Muscle layer of colon (tissue), 2 donors: Measurements from ENCODE around the gene UBE2L5.

Experiments used
- H3K27ac ChIP-seq: one replicate; pipeline ENCODE4 v1.7.0; 2013; ENCODE audit warnings: low read depth, mild to moderate bottlenecking, low read length, moderate library complexity
- H3K27me3 ChIP-seq, 2 donors: one replicate each; pipeline ENCODE4 v1.7.0; 2013; ENCODE audit warnings: low read length in 2 of 2, mild to moderate bottlenecking in 2 of 2; ENCODE audit not compliant: insufficient read depth in 2 of 2, control insufficient read depth in 1 of 2
- H3K36me3 ChIP-seq: one replicate; pipeline ENCODE4 v1.7.0; 2013; ENCODE audit warnings: mild to moderate bottlenecking, low read length; ENCODE audit not compliant: insufficient read depth
- H3K4me1 ChIP-seq: one replicate; pipeline ENCODE4 v1.7.0; 2013; ENCODE audit warnings: mild to moderate bottlenecking, low read length; ENCODE audit not compliant: insufficient read depth
- H3K4me3 ChIP-seq, 2 donors: one replicate each; pipeline ENCODE4 v1.7.0; 2013; ENCODE audit warnings: low read length in 2 of 2, low read depth in 1 of 2, mild to moderate bottlenecking in 1 of 2, moderate library complexity in 1 of 2
- H3K9ac ChIP-seq: one replicate; pipeline ENCODE4 v1.7.0; 2013; ENCODE audit warnings: low read length
- H3K9me3 ChIP-seq: one replicate; pipeline ENCODE4 v1.7.0; 2013; ENCODE audit warnings: mild to moderate bottlenecking, low read length
- donor health status: abdominal sarcoma.
- donor health status: Adenocarcinoma of cecum.

The UBE2L5 gene

GRCh38 chr13:30409886-30410704 is 12.2 kb upstream of the UBE2L5 start:
- no peak overlapping the region for H3K4me3 ChIP-seq
- peak overlapping the region; percentile 30 for H3K27ac ChIP-seq
- H3K4me1 ChIP-seq: peaks cover 18% of the 10 kb centered on the region
- H3K36me3 ChIP-seq: no peaks in the 10 kb centered on the region
- H3K9me3 ChIP-seq: no peaks in the 10 kb centered on the region
- H3K9ac ChIP-seq: peak overlapping the region; percentile 7
- no peaks in the 10 kb centered on the region for H3K27me3 ChIP-seq

DNA sequence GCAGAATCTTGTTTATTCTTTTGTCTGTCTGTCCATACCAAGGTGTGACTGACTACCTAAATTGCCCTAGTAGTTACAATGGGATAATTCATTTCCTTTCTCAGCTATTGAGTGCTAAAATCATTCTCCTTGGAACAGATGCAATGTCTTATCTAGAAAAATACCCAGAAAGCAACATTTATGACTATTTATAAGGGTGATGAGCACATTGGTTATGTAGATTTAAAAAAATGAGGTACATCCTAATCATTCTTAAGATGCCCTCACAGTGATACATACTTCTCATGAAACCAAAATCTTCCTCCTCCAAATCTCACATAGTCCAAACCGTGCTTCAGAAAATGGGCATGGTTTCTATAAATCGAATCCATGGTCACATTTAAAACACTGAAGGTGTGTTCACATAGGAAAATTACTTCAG is 11.6 kb upstream of the UBE2L5 start:
- Histone ChIP-seq H3K9me3 (no peaks in the 10 kb centered on the region), H3K27me3 (no peaks in the 10 kb centered on the region), H3K27ac (no peak overlapping the region)

DNA sequence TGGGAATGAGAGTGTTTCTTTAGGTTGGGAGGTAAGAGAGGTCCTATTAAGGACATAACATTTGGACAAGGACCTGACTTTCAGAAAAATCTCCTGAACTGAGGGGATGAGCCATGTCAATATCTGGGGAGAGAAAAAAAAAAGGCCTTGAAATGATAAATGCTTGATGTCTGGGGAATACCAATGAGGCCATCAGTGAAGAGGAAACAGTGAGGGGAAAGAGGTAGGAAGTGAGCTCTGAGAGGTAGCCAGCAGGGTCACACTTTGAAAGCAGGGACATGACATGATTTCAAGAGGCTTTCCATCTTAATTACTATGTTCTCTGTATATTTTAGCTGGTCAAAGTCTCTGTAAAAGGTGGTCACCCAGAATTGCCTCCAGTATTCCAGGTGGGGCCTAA is 9.9 kb upstream of the UBE2L5 start:
- no peaks in the 10 kb centered on the region for H3K27me3 ChIP-seq
- no peak overlapping the region for H3K27ac ChIP-seq
- no peaks in the 10 kb centered on the region for H3K9me3 ChIP-seq
- H3K4me3 ChIP-seq: no peak overlapping the region
- no peak overlapping the region for H3K9ac ChIP-seq
- H3K4me1 ChIP-seq: peaks cover 18% of the 10 kb centered on the region
- H3K36me3 ChIP-seq: no peaks in the 10 kb centered on the region

More for the DNA sequence above, 11.6 kb upstream of the UBE2L5 start:
- Histone ChIP-seq H3K36me3 (no peaks in the 10 kb centered on the region), H3K4me3 (no peak overlapping the region), H3K9ac (no peak overlapping the region), H3K4me1 (peaks cover 18% of the 10 kb centered on the region)

GRCh38 chr13:30413842-30414241 is 8.5 kb upstream of the UBE2L5 start:
- Histone ChIP-seq H3K36me3 (no peaks in the 10 kb centered on the region), H3K4me3 (no peak overlapping the region), H3K27ac (no peak overlapping the region), H3K27me3 (no peaks in the 10 kb centered on the region), H3K9ac (no peak overlapping the region), H3K4me1 (peaks cover 21% of the 10 kb centered on the region), H3K9me3 (no peaks in the 10 kb centered on the region)

- Histone ChIP-seq H3K4me1 (peaks cover 27% of the 10 kb centered on the region), H3K9ac (no peak overlapping the region), H3K27ac (no peak overlapping the region), H3K27me3 (no peaks in the 10 kb centered on the region), H3K4me3 (no peak overlapping the region), H3K9me3 (no peaks in the 10 kb centered on the region), H3K36me3 (no peaks in the 10 kb centered on the region)
Observed at GRCh38 chr13:30415430-30416030, 6.8 kb upstream of the UBE2L5 start.

- no peaks in the 10 kb centered on the region for H3K36me3 ChIP-seq
- H3K27me3 ChIP-seq: no peaks in the 10 kb centered on the region
- no peak overlapping the region for H3K9ac ChIP-seq
- H3K27ac ChIP-seq: no peak overlapping the region
- no peaks in the 10 kb centered on the region for H3K9me3 ChIP-seq
- peaks cover 35% of the 10 kb centered on the region for H3K4me1 ChIP-seq
- no peak overlapping the region for H3K4me3 ChIP-seq
Observed at GRCh38 chr13:30416471-30416870, 5.8 kb upstream of the UBE2L5 start.

GRCh38 chr13:30418075-30418716 is 4.1 kb upstream of the UBE2L5 start:
- Histone ChIP-seq H3K4me1 (peaks cover 35% of the 10 kb centered on the region), H3K9me3 (no peaks in the 10 kb centered on the region), H3K4me3 (no peak overlapping the region), H3K27me3 (no peaks in the 10 kb centered on the region), H3K36me3 (no peaks in the 10 kb centered on the region), H3K9ac (no peak overlapping the region), H3K27ac (peak overlapping the region; percentile 99)

- Histone ChIP-seq H3K9me3 (no peaks in the 10 kb centered on the region), H3K36me3 (no peaks in the 10 kb centered on the region), H3K9ac (no peak overlapping the region), H3K4me3 (no peak overlapping the region), H3K27me3 (no peaks in the 10 kb centered on the region), H3K27ac (peak overlapping the region; percentile 99), H3K4me1 (peaks cover 35% of the 10 kb centered on the region)
Observed at GRCh38 chr13:30418717-30419459, 3.4 kb upstream of the UBE2L5 start.

DNA sequence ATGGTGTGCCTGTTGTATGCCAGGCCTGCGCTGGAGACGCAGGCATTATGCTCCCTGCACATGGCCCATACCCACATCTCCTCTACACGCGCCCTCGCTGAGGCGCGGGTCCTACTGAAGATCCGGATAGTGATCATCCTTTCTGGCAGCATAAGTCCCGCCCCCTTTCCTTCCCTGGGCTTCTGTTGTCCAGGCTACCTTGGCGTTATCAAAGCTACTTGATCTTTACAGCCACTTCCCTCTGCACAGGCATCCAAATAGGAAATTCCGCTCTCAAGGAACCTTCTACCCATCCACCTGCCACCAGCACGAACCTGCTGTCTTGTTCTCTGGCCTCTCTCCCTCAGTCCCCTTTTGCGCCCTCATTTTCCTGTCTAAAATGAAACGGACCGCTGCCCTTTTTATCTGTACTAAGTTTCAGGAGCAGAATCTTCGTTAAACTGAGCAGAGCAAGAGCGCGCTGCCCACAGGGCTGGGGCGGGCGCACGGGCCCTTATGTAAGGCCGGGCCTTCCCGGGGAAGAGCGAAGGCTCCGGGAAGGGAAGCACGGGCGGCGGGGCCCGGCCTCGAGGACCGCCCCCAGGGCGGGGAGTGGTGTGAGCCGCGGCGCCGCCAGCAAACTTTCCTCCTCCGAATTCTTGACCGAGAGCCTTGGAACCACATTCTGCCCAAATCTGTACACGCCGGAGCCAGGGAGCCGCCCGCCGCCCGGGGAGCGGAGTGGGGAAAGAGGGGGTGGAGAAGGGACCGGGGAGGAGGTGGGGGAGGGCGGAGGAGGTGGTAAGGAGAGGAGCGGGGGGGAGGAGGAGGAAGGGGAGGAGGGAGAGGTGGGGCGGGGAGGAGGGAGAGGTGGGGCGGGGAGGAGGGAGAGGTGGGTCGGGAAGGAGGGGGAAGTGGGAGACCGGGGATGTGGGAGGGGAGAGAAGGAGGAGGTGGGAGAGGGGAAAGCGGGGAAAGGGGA is 920 bp upstream of the UBE2L5 start:
- peaks cover 35% of the 10 kb centered on the region for H3K4me1 ChIP-seq
- H3K4me3 ChIP-seq: peak overlapping the region; percentile 51 to 67
- peak overlapping the region; percentile 99 for H3K27ac ChIP-seq
- H3K36me3 ChIP-seq: no peaks in the 10 kb centered on the region
- no peaks in the 10 kb centered on the region for H3K27me3 ChIP-seq
- peak overlapping the region; percentile 88 for H3K9ac ChIP-seq
- no peaks in the 10 kb centered on the region for H3K9me3 ChIP-seq

DNA sequence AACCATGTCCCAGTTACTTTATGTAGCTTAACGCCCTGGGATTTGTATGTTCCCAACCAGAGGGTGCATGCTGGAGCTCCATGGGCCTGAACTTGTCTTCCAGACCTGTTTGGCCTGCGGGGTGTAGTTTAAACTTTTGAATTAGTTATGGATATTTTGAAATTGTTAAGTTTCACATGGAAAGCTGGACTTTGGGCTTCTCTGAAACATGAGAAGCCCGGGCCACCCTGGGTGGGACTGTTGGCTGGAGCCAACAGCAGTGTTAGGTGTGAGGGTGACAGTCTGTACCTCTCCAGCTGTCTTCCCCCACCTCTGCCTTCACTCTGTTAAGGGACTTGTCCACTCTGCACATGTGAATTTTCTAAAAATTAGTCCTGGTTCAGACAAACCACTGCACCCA is 1.6 kb downstream of the UBE2L5 start:
- Histone ChIP-seq H3K27ac (no peak overlapping the region), H3K9ac (no peak overlapping the region), H3K27me3 (no peaks in the 10 kb centered on the region), H3K4me3 (peak overlapping the region in 1 of 2 donors; percentile 83), H3K36me3 (no peaks in the 10 kb centered on the region), H3K4me1 (peaks cover 25% of the 10 kb centered on the region), H3K9me3 (no peaks in the 10 kb centered on the region)
